ENCODE data around the gene ZBTB49.
"Not testable (repeated sequence)": the region's sequence is repeated elsewhere in the genome, so short reads cannot be mapped to it uniquely, and the experiment has no call there.

Gene ZBTB49

GRCh38 chr4:4343038-4343437 lies 53.0 kb downstream of the ZBTB49 start:
- TF ChIP-seq EZH2 (IDR thresholded peaks at IDR 0.05; ENCODE audit: borderline replicate concordance, low read length) (no peak), CTCF (IDR thresholded peaks at IDR 0.05; ENCODE audit: low read length) (no peak)
- H3K9ac ChIP-seq (ENCODE audit: low read length), result peak overlapping the region; percentile 65
- H3F3A ChIP-seq (ENCODE audit: insufficient read depth, low read length), result no peaks in the 10 kb centered on the region
- H3K4me2 ChIP-seq (ENCODE audit: low read length), result peak overlapping the region; percentile 60
- H3K4me1 ChIP-seq (ENCODE audit: insufficient read depth, low read length, severe bottlenecking), result peaks cover 64% of the 10 kb centered on the region
- H3K79me2 ChIP-seq (ENCODE audit: insufficient read depth, low read length), result no peaks in the 10 kb centered on the region
- H2AFZ ChIP-seq (ENCODE audit: low read length), result no peak overlapping the region
- H3K27me3 ChIP-seq (ENCODE audit: insufficient read depth, low read length), result no peaks in the 10 kb centered on the region
- no peaks in the 10 kb centered on the region for H3K9me3 ChIP-seq (ENCODE audit: low read length)
- H3K36me3 ChIP-seq (ENCODE audit: insufficient read depth, low read length), result no peaks in the 10 kb centered on the region
- peak overlapping the region; percentile 100 for H3K27ac ChIP-seq (ENCODE audit: low read depth, low read length, poor library complexity, severe bottlenecking)
- no peaks in the 10 kb centered on the region for H3K9me2 ChIP-seq (ENCODE audit: low read depth, low read length)
- H4K20me1 ChIP-seq (ENCODE audit: insufficient read depth, low read length), result no peaks in the 10 kb centered on the region
- H3K4me3 ChIP-seq (ENCODE audit: low read depth, low read length, poor library complexity, severe bottlenecking), result peak overlapping the region; percentile 52

- no peaks in the 10 kb centered on the region for H3K9me2 ChIP-seq (ENCODE audit: low read depth, low read length)
- H3K27ac ChIP-seq (ENCODE audit: low read depth, low read length, poor library complexity, severe bottlenecking), result peak overlapping the region; percentile 100
- H3K9ac ChIP-seq (ENCODE audit: low read length), result peak overlapping the region; percentile 73; the same call in 1 of the 2 replicates
- H3K27me3 ChIP-seq (ENCODE audit: insufficient read depth, low read length), result no peaks in the 10 kb centered on the region
- H4K20me1 ChIP-seq (ENCODE audit: insufficient read depth, low read length), result no peaks in the 10 kb centered on the region
- H3K36me3 ChIP-seq (ENCODE audit: insufficient read depth, low read length), result peaks cover 5% of the 10 kb centered on the region; the same call in 1 of the 2 replicates
- no peaks in the 10 kb centered on the region for H3F3A ChIP-seq (ENCODE audit: insufficient read depth, low read length)
- no peaks in the 10 kb centered on the region for H3K9me3 ChIP-seq (ENCODE audit: low read length)
- peak overlapping the region; percentile 71 for H3K4me2 ChIP-seq (ENCODE audit: low read length)
- H2AFZ ChIP-seq (ENCODE audit: low read length), result no peak overlapping the region
- TF ChIP-seq EZH2 (IDR thresholded peaks at IDR 0.05; ENCODE audit: borderline replicate concordance, low read length) (no peak), CTCF (IDR thresholded peaks at IDR 0.05; ENCODE audit: low read length) (no peak)
- H3K79me2 ChIP-seq (ENCODE audit: insufficient read depth, low read length), result no peaks in the 10 kb centered on the region
- peaks cover 64% of the 10 kb centered on the region for H3K4me1 ChIP-seq (ENCODE audit: insufficient read depth, low read length, severe bottlenecking)
- H3K4me3 ChIP-seq (ENCODE audit: low read depth, low read length, poor library complexity, severe bottlenecking), result no peak overlapping the region
Observed at GRCh38 chr4:4344915-4345527, 55.0 kb downstream of the ZBTB49 start.

- Histone ChIP-seq H3K9ac (ENCODE audit: low read length) (no peak overlapping the region; the same call in 1 of the 2 replicates), H3K9me3 (ENCODE audit: low read length) (no peaks in the 10 kb centered on the region), H3K27ac (ENCODE audit: low read depth, low read length, poor library complexity, severe bottlenecking) (peak overlapping the region; percentile 100), H3K9me2 (ENCODE audit: low read depth, low read length) (no peaks in the 10 kb centered on the region), H4K20me1 (ENCODE audit: insufficient read depth, low read length) (no peaks in the 10 kb centered on the region), H3K36me3 (ENCODE audit: insufficient read depth, low read length) (peaks cover 5% of the 10 kb centered on the region; the same call in 1 of the 2 replicates), H3F3A (ENCODE audit: insufficient read depth, low read length) (no peaks in the 10 kb centered on the region), H3K4me3 (ENCODE audit: low read depth, low read length, poor library complexity, severe bottlenecking) (no peak overlapping the region), H3K4me2 (ENCODE audit: low read length) (no peak overlapping the region), H2AFZ (ENCODE audit: low read length) (no peak overlapping the region), H3K27me3 (ENCODE audit: insufficient read depth, low read length) (no peaks in the 10 kb centered on the region), H3K4me1 (ENCODE audit: insufficient read depth, low read length, severe bottlenecking) (peaks cover 53% of the 10 kb centered on the region), H3K79me2 (ENCODE audit: insufficient read depth, low read length) (no peaks in the 10 kb centered on the region)
- no peak for TF ChIP-seq CTCF (IDR thresholded peaks at IDR 0.05; ENCODE audit: low read length)
- no peak for TF ChIP-seq EZH2 (IDR thresholded peaks at IDR 0.05; ENCODE audit: borderline replicate concordance, low read length)
Observed at GRCh38 chr4:4347585-4347984, 57.5 kb downstream of the ZBTB49 start.

- H3K4me2 ChIP-seq (ENCODE audit: low read length); H3K4me3 ChIP-seq (ENCODE audit: low read depth, low read length, poor library complexity, severe bottlenecking); H4K20me1 ChIP-seq (ENCODE audit: insufficient read depth, low read length); H3K9me3 ChIP-seq (ENCODE audit: low read length); H3K9ac ChIP-seq (ENCODE audit: low read length); H3K27me3 ChIP-seq (ENCODE audit: insufficient read depth, low read length); H2AFZ ChIP-seq (ENCODE audit: low read length); H3F3A ChIP-seq (ENCODE audit: insufficient read depth, low read length); H3K79me2 ChIP-seq (ENCODE audit: insufficient read depth, low read length); H3K9me2 ChIP-seq (ENCODE audit: low read depth, low read length): not testable (repeated sequence)
- Histone ChIP-seq H3K27ac (ENCODE audit: low read depth, low read length, poor library complexity, severe bottlenecking) (peak overlapping the region; percentile 65), H3K4me1 (ENCODE audit: insufficient read depth, low read length, severe bottlenecking) (peaks cover 43% of the 10 kb centered on the region), H3K36me3 (ENCODE audit: insufficient read depth, low read length) (peaks cover 10% of the 10 kb centered on the region)
Observed at GRCh38 chr4:4348585-4348984, 58.5 kb downstream of the ZBTB49 start.
